GM15510 (cell line): Measurements from ENCODE around the gene FKBP1A.

Experiments
- POLR2A ChIP-seq: IDR thresholded peaks from 3 replicates; pipeline ENCODE4 v1.6.1; 2011; ENCODE audit warnings: borderline replicate concordance; ENCODE audit not compliant: insufficient read length; ENCODE audit errors: extremely low read depth

FKBP1A gene

DNA sequence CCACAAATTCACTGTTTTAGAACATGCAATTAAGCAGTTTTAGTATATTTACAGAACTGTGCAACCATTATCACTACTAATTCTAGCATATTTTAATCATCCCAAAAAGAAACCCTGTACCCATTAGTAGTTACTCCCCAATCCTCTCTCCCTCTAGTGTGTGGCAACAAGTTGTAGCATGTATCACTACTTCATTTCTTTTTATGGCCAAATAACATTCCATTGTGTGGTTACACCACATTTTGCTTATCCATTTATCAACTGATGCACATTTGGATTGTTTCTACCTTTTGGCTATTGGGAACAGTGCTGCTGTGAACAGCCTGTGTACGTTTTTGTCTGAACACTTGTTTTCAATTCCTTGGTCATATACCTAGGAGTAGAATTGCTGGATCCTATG is 31.5 kb upstream of the FKBP1A start:
- TF ChIP-seq POLR2A, result no peak

DNA sequence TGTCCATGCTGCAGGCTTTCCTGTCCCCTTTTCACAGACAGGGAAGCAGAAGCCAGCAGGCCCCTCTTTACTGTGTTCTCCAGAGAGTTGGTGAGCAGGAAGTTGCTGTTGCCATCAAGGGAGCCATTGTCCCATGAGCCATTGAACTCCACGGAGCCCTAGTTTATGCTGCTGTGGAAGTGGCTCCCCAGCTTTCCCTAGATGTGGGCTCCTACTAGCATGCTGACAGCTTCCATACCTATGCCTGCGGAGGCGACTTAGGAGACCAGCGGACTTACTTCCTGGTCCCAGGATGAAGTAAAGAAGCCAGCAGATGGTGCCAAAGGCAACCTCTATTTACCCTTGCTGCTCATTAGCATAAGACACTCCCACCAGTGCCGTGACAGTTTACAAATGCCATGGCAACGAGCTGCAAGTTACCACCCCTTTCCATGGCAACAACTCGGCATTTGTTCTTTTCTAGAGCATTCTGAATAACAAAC is 30.8 kb upstream of the FKBP1A start:
- TF ChIP-seq POLR2A, result no peak

DNA sequence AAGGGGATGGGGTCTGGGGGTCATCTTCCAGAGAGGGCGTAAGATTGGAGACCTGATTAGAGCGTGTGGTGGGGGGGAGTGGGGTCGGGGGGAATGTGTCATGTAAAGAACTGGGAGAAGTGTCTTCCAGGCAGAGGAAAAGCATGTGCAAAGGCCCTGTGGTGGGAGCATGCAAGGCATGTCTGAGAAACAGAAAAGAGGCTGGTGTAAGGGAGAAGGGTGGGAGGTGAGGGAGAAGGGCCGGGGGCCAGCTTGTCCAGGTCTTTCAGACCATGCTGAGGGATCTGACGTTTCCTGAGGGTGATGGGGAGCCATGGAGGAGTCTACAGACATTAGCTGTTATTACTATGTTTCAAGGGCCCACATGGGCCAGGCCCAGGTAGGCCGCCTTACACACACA is 30.4 kb upstream of the FKBP1A start:
- no peak for TF ChIP-seq POLR2A

DNA sequence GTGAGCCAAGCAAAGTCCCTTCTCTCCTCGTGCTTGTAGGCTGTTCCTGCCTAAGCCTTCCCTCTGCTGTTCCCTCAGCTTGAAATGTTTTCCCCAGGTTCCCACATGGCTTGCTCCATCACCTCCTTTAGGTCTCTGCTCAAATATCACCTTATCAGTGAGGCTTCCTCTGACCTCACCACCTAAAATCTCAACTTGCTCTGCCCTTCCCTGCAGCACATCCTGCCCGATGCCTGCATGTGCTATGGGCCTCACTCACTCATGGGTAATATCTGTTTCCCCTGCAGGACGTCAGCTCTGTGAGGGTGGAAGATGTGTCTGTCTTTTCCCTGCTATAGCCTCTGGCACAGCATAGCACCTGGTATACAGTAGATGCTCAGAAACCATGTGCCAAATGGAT is 29.9 kb upstream of the FKBP1A start:
- no peak for TF ChIP-seq POLR2A

DNA sequence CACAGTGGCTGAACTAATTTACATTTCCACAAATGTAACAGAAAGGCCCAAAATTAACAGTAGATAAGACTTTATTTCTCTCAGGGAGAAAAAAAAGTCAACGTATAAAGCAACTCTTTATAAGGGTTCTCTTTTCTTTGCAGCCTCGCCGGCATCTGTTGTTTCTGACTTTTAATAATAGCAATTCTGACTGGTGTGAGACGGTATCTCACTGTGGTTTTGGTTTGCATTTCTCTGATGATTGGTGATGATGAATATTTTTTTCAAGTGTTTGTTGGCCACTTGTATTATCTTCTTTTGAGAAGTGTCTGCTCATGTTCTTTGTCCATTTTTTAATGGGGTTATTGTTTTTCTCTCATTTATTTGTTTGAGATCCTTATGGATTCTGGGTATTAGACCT is 27.2 kb upstream of the FKBP1A start:
- no peak for TF ChIP-seq POLR2A

DNA sequence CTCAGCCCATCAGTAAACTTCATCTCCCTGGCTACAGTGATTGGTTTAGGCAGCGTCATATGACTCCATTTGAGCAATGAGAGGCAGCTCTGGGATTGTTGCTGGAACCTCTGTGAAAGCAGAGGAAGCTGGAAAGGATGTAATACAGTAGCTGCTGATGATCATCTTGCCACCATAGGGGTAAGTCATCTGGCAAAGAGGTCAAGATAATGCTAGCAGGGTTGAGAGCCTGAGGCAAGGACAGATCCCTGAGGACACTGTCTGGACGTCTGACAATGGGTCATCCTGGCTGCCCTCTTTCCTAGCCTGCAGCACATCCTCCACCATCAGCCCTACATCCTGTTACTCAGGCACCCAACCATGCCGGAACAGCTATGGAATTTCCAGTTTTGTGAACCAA is 25.5 kb upstream of the FKBP1A start:
- no peak for TF ChIP-seq POLR2A

DNA sequence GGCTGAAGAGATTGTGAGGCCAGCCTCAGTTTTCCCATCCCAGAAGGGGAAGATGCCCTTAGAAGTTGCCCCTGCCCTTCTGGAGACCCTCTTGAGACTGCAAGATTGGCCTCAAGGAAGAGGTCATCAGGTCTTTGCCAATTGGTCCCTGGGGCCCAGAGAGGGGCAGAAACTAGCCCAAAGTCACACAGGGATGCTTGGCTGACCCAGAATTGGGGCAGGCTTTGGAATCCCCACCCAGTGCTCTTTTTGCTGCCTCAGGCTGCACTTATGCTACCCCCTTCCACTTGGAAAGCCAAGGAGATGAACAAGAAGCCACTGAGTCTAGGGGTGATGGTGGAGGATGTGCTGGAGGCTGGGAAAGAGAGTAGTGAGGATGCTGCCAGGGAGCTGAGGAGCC is 24.9 kb upstream of the FKBP1A start:
- no peak for TF ChIP-seq POLR2A

DNA sequence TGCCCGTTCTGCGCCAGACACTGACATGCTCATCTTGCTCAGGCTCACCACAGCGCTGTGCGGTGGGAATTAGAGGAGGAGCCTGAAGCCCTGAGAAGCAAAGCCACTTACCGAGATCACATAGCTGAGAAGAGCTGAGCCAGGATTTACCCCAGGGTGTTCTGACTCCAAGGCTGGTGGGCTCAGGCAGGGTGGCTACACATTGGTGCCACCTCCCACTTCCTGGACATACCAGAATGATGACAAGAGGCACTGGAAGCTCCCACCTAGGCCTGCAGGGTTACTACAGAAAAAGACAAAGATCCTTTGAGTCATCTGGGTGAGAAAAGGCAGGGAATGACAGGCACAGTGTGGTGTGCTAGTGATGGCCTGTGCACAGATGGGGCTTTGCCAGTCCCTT is 24.4 kb upstream of the FKBP1A start:
- TF ChIP-seq POLR2A, result no peak

DNA sequence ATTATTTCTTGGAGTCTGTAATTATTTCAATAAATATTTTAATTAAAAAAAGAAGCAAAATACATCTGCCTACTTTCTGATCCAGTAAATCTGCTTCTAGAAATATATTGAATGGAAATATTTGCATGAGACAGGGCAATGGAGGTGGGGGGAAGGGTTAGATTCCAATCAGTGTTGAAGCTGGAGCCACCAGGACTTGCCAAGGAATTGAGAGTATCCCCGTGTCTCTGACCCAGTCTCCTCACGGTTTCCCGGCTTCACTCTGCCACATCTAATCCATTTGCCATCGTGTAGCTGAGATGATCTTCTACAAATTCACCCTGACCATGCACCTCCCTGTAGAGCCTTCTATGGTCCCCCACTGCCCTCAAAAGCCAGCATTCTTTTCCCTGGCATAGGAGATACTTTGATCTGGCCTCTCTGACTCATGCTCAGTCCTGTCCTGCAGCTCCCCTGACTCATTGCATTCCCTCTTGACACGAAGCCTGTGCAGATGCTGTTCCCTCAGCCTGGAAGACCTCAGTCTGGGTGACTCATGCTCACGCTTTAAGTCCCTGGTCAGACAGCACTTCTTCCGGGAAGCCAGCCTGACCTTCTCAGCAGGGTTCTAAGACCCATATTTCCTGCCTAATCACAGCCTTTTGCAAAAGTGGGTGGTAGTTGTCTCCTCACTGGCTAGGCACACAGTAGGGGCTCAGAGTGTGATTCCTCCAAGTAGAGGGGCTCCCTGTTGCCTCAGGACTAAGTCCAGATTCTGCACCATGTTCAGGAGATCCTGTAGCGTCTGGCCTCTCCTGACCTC is 23.0 kb upstream of the FKBP1A start:
- no peak for TF ChIP-seq POLR2A

DNA sequence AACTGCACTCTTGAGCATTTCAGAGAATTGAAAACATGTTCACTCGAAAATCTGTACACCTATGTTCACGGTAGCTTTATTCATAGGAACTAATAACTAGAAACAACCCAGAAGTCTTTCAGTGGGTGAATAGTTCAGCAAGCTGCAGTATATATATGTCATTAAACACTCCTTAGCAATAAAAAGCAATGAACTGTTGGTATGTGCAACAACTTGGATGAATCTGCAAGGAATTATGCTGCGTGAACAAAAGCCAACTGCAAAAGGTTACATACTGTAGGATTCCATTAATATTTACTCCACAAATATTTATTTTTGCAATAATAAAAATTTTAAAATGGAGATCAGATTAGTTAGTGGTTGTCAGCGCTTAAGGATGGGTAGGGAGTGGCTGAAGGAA is 22.1 kb upstream of the FKBP1A start:
- TF ChIP-seq POLR2A, result no peak

DNA sequence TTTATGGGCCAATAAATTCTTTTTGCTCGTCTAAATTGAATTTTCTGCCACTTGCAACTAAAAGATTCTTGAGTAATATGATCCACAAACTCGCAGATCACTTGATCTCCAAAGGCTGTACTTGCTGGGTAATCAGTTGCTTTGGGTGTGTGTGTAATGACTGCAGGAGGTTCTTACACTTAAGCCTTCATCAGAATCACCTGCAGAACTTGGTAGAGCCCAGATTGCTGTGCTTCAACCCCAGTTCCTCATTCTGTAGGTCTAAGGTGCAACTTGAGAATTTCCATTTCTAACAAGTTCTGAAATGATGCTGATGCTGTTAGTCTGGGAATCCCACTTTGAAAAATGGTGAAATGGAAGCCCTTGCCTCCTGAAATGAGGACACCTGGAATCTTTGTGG is 12.9 kb upstream of the FKBP1A start:
- TF ChIP-seq POLR2A, result no peak

DNA sequence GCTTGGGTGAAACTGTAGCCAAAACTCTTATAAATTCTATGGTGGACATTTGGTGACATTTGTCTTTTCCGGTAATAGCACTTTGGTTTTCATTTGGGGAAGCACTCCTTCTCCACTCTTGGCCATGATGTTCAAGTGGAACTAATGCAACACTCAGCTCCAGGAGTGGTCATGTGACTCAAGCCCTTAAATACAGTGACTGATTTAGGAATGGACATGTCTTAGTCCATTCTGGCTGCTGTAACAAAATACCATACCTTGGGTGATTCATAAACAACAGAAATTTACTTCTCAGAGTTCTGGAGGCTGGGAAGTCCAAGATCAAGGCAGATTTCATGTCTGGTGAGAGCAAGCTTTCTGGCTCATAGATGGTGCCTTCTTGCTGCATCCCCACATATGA is 10.8 kb upstream of the FKBP1A start:
- no peak for TF ChIP-seq POLR2A

DNA sequence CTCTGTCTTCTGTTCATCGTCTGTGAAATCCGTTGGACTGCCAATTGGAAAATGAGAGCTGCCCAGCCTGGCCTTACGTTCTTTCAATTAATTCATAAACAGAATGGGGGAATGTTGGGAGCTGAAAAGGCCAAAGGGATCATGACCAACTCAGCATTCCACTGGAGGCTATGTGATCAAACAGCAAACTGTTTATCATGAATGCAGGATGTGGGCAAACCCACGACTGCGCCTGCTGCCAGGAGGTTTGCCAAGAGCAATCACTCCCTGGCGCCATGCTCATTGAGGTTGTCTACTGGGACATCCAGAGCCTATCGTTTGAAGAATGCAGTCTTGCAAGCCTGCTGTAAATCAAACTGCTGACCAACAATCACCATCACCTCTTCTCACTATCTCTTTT is 9.3 kb upstream of the FKBP1A start:
- TF ChIP-seq POLR2A, result no peak

DNA sequence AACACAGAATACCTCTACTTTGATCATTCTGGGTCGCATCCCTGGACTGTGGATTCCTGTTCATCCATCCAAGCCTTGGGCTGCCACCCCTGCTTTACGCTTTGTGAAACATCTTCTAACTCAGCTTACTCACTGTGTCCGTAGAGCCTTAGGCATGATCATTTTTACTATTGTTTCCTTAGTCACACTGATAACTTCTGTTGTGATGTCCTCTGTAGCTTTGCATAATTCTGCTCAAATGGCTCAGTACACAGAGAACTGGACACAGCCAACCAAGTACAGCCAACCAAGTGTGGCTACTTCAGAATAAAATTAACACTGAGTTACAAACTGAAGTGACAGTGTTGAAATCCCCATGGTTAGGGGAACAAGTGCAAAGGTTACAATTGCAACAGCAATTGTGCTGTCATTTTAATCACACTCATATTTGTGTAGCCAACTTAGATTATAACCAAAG is 8.6 kb upstream of the FKBP1A start:
- TF ChIP-seq POLR2A, result no peak

DNA sequence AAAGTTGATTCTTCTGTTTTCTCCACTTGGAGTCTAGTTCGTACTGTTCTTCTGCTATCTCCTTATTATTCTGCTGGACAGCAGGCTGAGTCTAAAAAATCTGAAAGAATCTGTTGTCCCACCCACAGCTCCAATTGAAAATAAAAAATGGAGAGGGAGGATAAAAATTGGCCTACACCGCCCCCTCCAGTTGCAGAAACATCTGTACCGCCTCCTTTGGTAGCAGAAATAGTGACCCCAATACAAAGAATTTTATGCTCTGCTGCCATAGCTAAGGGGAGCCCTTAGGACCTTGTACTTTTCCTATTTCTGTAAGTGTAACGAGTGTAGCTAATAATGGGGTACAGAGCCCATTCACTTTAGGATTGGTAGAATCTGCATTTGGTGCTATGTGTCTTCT is 4.9 kb upstream of the FKBP1A start:
- no peak for TF ChIP-seq POLR2A

DNA sequence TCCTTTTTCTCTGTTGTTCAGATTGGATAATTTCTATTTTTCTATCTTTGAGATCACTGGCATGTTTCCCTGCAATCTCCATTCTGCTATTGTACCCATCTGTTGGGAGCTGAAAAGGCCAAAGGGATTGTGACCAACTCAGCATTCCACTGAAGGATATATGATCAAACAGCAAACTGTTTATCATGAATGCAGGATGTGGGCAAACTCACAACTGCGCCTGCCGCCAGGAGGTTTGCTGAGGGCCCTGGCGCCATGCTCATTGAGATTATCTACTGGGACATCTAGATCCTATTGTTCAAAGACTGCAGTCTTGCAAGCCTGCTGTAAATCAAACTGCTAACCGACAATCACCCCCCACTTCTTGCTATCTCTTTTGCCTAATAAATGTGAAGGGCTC is 3.8 kb upstream of the FKBP1A start:
- no peak for TF ChIP-seq POLR2A
